Stimulated activated CD8-positive, alpha-beta memory T cell treated with anti-CD3 and anti-CD28 coated beads, Interleukin-15, amount 100 ng/mL, for 24 hours (primary cell): Measurements from ENCODE around the gene CNTN4.

ENCODE experiments used
- DNase-seq: peaks from one replicate; pipeline ENCODE4 v3.0.0-alpha.2; 2020; ENCODE audit warnings: low read depth

CNTN4 gene

DNA sequence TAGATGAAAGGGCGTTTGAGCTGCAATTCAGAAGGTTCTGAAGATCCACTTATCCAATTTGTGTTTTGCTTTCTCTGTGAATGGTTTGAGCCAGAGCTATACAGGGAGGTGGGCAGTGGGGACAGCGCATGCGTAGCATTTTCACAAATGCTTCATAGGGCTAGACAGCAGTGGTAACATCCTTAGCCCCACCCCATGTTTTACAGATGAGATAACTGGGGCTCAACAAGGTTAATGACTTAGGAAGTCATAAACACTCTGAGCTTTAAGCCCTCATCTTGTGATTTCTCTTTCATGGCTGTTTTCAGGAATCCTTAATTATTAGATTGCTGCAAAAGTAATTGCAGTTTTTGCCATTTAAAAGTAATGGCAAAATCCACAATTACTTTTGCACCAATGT, 602.8 kb downstream of the CNTN4 start:
- DNase-seq, result no peak

DNA sequence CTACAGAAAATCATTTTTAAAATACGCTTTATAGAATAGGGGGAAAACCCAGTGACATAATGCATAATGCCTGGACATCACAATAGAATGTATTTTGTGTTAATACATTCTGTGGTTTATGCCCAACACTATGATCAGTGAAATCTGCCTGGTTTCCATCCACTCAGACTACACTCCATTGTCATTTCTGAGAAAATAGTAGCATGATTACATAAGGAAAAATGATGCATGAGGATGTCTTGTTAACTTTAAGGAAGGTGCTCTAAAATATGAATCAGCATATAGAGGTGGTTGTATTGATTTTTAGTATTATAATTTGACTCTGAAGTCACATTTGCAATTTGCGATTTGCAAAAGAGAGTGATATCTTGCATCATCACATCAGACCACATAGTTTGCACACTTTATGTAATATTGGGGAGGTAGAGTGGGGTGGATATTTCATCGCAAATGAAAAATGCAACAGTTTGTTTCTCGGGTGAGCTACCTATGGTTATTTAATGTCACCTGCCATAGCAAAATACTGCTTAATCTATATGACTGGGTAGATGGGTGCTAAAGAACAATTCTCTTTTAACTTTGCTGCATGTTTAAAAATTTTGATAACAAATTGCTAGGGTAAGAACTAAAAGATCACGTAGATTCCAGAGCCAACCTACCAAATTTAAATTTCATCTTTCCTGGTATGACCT, 607.6 kb downstream of the CNTN4 start:
- DNase-seq, result no peak

DNA sequence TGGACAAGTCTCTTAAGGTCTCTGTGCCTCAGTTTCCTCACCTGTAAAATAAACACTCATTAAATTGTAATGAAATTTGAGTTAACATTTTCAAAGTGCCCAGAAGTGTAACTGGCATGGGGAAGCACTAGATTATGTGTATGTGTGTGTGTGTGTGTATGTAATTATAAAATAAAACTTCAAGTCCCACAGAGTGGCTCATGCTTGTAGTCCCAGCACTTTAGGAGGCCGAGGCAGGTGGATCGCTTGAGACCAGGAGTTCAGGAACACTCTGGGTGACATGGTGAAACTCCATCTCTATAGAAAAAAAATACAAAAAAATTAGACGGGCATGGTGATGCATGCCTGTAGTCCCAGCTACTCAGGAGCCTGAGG, 608.2 kb downstream of the CNTN4 start:
- DNase-seq, result no peak

DNA sequence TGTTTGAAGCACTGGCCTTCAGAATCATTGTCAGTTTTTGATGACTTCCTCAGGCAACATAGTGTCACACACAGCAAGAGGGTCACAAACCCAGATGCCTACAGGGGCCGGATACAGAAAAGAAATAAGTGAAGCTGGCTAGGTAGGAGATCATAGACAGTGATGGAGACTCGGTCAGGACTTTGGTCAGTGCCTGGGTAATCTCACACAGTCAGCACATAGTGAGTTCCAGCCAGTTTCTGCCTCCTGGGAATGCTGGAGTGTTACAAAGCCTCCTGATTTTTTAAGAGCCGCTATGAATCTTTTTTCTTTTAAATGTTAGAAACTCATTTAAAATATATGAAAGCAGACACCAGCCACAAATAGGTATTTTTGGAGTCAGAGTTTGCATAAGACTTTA, 612.4 kb downstream of the CNTN4 start:
- no peak for DNase-seq

DNA sequence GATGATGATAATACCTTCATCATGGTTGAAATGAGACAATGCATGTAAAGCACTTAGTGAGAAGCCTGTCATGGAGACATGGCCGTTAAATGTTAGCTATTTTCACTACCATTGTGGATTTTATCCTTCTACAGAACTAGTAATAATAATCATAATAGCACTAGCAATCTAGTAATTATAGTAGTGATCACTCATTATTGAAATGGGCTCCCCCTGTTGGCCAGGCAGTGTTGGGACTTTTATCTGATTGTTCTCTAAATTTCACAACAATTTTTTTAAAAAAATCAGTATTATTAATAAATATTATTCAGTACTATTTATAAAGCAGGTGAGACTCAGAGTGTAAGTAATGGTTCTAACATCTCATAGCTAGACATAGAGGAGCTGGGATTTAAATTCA, 615.3 kb downstream of the CNTN4 start:
- no peak for DNase-seq

DNA sequence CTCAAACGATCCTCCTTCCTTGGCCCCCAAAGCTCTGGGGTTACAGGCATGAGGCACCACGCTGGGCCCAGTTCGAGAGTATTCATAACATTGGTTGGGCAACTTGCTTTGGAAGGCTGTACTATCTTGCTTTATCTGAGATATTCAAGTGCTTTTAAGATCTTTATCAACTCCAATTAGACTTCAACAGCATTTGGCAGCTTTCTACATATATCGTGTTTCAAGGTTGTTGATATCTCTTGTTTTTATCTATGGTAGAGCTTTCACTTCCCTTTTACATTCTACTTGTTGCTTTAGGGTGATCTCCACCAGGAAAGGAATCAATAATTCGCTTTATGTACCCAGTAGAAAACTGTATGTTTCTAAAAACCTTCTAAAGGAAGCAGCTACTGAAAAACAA, 616.2 kb downstream of the CNTN4 start:
- no peak for DNase-seq

DNA sequence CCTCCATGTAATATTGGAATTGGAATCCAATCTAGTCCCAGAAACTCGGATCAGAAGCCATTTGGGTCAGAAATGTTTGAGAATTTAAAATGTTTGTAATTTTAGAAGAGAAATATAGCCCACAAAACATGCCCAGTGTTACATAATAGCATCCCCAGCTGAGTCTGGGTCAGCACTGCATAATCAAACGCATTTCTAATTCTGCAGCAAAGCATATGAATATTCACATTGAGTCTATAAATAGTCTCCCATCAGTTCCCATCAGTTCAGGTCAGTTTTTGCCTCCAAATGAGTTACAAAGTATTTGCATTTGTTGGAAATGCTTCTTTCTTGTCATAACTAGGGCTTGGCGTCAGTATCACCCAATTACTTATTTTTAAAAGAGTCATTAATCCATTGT, 628.4 kb downstream of the CNTN4 start:
- DNase-seq, result no peak

DNA sequence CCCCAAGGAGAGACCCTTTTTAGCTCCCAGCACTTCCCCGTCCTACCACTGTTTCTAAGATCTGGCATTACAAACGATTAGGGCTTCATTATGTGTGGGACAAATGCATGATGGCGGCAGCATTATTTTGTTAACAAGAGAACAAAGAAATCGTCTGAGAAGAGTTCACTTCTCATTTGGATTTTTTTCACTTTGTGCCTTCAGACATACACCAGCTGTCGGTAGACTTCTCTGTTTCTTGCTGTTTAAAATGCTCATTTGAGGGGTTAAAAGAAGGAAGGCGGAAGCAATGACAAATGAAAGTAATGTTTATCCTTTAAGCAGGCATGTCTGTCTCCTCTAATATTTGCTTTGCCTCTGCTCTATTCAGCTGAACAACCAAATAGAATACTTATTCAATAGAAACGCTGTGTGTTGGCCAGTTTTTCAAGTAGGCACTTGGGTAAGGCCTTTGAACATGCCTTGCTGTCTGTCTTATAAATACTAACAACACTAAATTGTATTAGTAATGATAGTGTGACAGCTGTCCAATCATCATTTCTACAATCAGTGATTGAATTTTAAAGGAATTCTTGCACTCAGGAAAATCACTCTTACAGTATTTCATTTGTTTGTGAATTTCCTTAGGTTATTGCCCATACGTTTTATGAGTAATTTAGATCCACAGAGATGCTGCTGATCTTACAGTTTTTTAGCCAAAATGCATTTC, 629.1 kb downstream of the CNTN4 start:
- DNase-seq, result no peak

DNA sequence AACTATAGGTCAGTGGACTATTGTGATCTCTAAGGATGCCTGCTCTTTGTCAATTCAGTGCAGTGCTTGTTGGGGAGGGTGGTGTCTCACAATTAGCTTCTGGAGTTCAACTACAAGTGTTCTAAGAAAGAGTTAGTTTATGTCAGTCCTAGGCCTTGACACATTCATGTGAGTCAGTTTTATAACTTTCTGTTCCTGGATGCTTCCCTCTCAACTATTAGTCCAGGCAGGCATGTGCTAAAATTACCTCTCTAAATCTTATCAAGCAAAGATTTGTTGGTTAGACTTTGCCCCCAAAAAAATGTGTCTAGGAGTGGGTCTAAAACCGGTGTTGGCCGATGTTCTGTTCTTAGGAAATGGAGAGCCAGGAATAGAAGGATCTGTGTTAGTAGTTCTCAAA, 633.2 kb downstream of the CNTN4 start:
- DNase-seq, result no peak

DNA sequence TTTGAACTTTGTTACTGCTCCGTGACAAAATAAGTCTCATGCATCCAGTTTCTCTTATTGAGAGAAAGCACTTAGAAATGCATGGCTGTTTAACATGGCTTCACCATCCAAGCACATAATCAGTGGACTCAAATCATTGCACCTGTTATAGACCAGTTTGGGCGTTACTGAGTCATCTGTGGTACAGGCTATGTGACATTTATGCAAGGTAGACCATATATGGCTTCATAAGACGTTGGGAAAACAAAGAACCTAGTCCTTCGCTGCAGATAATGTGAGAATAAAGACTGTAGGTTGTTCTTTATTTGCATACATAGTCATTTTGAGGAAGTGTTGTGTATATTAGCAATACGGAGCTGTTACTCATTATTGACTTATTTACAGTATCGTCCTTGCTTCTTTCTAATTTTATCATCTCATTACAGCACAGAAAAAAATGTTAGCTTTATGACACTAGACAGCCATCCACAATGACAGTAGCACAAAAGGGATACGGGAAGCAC, 636.8 kb downstream of the CNTN4 start:
- DNase-seq, result no peak

DNA sequence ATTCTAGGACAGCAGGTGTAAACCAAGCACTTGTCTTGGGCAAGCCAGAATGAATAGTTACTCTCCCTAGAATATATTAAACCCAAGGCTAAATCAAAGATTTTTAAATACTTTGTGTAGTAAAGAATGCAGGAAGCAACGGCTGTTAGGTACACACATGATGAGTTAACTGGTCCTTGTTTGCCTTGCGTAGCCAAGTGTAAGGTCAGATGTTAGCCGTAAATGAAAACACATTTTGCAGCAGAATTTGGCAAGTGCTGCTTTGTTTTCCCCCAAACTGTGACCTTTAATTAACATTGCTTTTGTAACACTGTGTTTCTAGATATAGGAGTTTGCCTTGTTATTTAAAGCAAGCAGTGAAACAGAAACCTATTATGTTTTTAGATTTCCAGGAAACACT, 642.9 kb downstream of the CNTN4 start:
- no peak for DNase-seq

DNA sequence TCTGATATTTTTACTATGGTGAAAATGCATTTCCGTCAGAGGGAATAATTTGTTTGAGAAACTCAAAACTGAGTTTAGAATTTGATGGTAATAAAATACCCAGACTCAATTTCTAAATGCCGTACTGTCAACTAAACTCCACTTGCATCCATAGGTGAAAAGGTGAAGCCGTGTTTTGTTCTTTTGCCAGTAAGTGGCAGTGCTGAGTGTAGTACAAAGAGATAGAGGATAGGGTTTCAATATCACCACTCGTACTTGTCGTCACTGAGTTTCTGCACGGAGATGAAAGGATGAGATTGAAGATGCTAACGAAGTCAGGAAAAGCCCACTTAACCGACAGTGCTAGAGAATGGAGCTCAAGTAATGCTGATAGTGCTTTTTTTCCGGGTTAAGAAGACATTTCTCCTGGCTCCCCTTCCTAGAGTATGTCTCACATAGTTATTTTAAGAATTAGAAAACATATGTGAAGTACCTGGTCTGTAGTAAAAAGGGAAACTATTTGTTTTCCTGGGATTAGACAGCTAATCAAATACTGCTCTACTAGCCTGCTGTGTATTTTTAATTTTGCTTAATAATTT, 666.4 kb downstream of the CNTN4 start:
- no peak for DNase-seq

DNA sequence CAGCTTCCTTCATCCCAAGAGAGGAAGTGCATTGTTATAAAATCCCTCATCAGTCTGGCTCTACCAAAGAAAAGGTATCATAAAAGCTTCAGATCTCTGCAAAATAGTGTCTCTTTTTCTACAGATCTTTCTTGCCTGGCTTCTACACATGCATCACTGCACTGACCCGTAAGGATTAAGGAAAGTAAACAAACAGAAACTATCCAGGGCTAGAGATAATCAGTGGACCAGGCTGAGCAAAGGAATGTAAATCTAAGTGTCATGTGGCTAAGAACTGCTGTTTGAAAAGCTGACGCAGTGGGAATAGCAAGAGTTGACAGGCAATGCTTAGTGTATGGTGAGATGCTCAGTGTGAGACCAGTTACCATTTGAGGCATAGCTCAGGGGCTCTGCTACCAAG, 671.8 kb downstream of the CNTN4 start:
- no peak for DNase-seq

DNA sequence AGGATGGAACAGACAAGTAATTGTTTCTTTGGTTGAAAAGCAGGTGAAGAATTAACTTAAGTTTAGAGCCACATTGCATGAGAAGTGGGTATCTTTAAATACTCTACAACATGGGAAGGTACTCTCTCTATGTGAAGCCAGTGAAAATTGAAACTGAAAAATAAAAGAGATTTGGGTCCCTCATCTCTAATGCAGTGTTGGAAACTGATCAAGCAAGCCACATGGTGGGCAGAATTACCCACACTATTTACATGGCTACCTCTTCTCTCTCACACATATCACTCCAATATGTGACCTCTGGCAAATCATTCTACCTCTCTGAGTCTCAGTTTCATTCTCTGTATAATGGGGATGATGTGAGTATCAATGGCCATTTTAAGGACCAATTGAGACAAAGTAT, 672.5 kb downstream of the CNTN4 start:
- no peak for DNase-seq

DNA sequence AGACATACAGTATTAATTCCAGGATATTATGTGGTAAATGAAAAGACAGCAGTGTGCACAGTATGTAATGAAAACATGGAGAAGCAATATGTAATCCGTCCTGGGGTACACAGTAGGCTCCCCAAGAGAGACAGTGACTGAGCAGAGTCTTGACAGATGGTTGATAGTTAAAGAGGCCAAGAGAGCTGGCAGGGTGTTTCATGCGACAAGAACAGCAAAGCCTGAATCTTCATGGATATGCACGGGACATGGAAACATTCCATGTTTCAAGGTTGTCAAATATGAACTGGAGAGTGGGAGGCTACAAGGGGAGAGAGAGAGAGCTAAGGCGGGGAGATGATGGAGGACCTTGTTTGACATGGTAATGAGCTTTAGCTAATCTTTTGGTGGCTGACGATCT, 673.1 kb downstream of the CNTN4 start:
- DNase-seq, result no peak

DNA sequence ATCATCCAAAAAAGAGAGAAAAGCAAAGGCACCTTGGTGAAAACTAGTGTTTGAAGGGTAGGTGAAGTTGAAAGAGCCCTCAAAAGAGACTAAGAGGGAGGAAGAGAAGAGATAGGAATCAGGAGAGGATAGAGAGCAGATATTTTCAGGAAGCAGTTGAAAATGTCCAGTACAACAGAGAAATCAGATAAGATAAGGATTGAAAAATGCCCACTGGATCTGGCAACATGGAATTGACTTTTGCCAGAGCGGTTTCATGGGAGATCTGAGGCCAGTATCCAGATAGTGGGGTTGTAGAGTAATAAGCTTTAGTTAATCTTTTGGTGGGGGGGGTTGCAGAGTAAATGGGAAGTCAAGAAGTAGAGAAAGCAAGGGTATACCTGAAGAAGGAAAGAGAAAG, 674.1 kb downstream of the CNTN4 start:
- no peak for DNase-seq

DNA sequence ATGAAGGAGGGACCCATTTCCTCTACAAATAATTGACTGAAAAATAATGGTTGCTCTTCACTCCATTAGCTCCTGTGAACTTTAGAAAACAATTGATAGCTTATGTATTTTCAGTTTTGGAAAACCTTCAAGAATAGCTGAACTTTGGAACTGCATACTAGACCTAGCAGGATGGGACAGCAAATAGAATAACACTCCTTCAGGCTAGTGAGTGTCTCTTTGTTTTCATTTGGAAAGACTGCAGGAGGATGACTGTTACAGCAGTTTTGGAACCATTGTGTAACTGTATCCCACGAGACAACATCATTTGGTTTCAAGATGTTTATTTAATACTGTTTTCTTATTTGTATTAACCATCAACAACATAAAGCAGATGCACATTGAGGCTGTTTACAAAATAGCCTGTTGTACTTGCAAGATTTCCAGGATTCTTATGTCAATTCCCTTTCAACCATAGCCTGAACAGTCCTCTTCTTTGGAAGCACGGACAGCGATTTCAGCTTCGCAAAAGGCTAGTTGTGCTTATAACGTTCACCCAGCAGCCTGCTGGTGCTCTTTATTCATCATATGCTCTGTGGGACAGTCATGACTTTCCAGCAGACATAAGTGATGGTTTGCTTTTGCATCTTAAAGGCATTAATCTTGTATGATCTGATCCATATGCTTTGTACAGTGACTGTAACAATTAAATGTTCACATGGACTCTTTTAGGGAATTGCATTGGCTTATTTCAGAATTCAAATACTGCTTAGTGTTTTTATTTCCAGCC, 676.0 kb downstream of the CNTN4 start:
- no peak for DNase-seq

DNA sequence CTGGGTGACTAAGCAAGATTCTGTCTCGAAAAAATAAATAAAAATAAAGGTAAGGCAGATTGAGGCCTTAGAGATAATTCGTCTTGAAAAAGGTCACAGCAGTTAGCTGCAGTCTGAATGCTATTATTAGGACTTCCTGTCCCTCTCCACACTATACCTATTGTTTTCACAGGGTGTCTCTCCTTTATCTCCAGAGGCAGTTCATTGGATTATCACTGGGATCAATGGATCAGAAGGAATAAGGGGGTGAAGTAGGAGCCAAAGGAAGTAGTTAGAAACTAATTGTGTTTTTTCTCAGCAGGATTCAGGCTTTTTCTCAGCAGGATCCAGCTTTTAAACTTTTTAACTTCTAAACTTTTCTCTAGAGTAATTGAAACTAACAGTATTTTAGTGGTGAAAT, 684.6 kb downstream of the CNTN4 start:
- no peak for DNase-seq

DNA sequence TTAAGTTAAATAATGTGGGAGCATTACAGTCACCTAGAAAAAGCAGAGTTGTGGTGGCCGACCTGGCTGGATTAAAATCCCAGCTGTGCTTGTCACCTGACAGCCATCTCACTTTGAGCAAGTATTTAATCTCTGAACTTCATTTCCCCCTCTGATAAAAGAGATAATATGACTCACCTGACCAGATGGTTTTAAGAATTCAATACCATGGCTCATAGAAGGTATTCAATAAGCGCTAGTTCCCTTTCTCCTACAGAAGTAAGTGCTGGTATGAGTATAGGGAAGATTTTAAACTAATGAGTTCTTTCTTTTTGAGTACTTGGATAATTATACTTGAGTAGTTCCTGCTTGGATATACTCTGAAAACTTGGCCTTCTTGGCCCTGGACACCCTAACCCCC, 686.0 kb downstream of the CNTN4 start:
- DNase-seq, result no peak

DNA sequence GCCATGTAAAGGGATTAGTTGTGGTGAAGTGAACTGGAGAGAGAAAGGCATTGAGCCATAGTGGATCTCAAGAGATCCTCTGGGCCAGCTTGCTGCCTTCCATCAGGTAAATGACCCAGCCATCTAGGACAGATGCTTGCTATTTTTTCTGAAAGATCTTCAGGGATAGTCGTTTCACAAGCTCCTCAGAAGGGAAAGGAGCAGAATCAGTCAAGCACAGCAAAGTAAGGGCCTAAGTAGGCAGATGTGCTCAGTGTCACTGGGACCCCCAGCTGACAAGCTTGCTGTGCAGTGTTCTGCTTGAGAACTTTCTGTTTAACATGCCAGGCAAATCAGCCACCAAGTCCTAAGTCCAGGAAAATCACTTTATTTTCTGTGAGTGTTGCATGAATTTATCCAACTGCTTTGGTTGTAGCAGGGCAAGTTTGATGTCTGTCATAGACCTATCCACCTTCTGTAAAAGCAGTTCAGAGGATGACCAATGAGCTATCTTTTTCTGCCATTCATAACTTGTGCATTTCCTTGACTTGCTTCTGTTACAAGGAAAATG, 691.7 kb downstream of the CNTN4 start:
- DNase-seq, result no peak

DNA sequence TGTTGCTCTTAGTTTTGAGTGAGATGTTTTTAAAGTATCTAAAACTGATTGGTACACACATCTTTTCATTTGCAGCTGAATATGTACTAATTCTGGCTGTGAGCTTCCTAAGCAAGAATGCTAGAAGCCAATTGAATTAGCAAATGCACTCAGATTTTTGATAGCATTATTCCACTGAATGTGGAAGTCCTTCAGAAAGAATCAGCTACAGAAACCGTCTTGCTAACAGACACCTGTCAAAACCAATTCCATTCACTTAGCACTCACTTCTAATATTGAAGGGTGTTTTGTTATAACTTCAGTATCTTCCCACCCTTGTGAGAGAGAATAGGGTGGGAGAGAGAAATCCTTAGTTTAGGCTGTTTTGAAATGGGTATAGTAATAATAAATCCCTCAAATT, 693.8 kb downstream of the CNTN4 start:
- no peak for DNase-seq

DNA sequence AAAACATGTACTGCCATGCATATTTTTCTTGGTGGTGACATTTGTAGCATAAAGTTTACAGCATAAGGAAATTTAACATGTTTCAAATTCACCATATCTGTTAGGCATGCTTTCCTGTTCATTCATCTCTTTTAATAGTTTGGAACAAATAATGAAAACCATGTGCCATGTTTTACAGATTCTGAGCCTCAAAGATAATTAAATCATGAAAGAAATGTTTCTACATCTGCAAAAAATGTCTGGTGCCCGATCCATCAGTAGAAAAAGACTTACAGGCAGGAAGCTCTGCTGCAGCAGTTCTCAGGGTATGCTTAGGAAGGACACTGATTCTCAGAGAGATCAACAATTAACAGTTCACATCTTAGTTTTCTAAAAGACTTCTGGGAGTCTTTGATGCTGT, 695.3 kb downstream of the CNTN4 start:
- no peak for DNase-seq

DNA sequence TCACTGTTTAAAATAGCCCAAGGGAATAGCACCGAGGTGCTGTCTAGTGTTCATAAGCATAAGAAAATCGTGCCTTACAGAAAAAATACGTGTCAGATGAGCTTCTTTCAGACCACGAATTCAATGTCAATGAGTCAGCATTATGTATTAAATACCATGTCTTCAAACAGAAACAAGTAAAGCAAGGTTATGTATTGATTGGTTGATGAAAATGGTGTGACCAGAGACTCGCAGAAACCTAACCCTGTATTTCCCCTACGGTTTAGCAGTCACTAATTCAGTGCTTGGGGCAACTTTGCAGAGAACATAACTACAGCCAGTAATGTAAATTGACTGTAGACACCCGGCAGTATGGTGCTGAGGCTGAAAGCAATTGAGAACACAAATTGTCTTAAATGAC, 703.8 kb downstream of the CNTN4 start:
- DNase-seq, result no peak
